ENCODE data around the gene HIBCH. TPM values are rescaled to one million over a fixed set of nuclear protein-coding genes. Genes with fewer than 3 reads are reported as not detected.
"Not testable (repeated sequence)": the region's sequence is repeated elsewhere in the genome, so short reads cannot be mapped to it uniquely, and the experiment has no call there.

The HIBCH gene
- polyA plus RNA-seq, 2 of the 4 experiments (the other 2 are of a cell fraction) = 21.8 to 26.9 TPM

GRCh38 chr2:190222745-190223144, 96.9 kb downstream of the HIBCH start:
- POLR2A ChIA-PET, H3K4me1 ChIP-seq: not testable (repeated sequence)
- WGBS (ENCODE audit: missing lambda C conversion rate) = 87% methylated on average over 2 of the region's 2 CpGs

GRCh38 chr2:190221429-190221828, 98.2 kb downstream of the HIBCH start:
- FAIRE-seq = no peak

More at GRCh38 chr2:190222745-190223144, 96.9 kb downstream of the HIBCH start:
- H3K4me2 ChIP-seq; H3K4me3 ChIP-seq; DNase-seq (ENCODE audit: low read depth in 1 of 2, low spot score in 1 of 2); ATAC-seq; H3K27ac ChIP-seq; CTCF ChIA-PET; H3K9me3 ChIP-seq; FAIRE-seq: not testable (repeated sequence)

More at GRCh38 chr2:190221429-190221828, 98.2 kb downstream of the HIBCH start:
- WGBS (ENCODE audit: missing lambda C conversion rate) = 88% methylated on average over 7 of the region's 7 CpGs
- no peak overlapping the region for H3K27ac ChIP-seq
- TF ChIP-seq HOXA7 (CRISPR knock-in tag; IDR thresholded peaks at IDR 0.05) (no peak), BCL3 (IDR thresholded peaks at IDR 0.05) (no peak), PHF8 (IDR thresholded peaks at IDR 0.05; ENCODE audit: borderline replicate concordance, low read depth) (no peak), ZNF302 (CRISPR knock-in tag; IDR thresholded peaks at IDR 0.05) (no peak), KDM5A (IDR thresholded peaks at IDR 0.05) (no peak), HOXB5 (CRISPR knock-in tag; IDR thresholded peaks at IDR 0.05) (no peak), CTCF (IDR thresholded peaks at IDR 0.05) (no peak), NFE2L2 (conservative IDR thresholded peaks at IDR 0.05; ENCODE audit: low read length) (no peak), CHD4 (IDR thresholded peaks at IDR 0.05; ENCODE audit: borderline replicate concordance) (no peak), NR3C1 (IDR thresholded peaks at IDR 0.05) (no peak), HES2 (IDR thresholded peaks at IDR 0.05) (no peak), KDM1A (IDR thresholded peaks at IDR 0.05; ENCODE audit: low read depth) (no peak), REST (IDR thresholded peaks at IDR 0.05) (no peak), FOXS1 (CRISPR knock-in tag; IDR thresholded peaks at IDR 0.05) (no peak), EP300 (IDR thresholded peaks at IDR 0.05) (no peak), TP53 (CRISPR knock-in tag; IDR thresholded peaks at IDR 0.05) (no peak), EHF (CRISPR knock-in tag; IDR thresholded peaks at IDR 0.05) (no peak), CEBPB (IDR thresholded peaks at IDR 0.05) (no peak)
- ChIA-PET POLR2A (no interaction called here), CTCF (no interaction called here)
- no peak overlapping the region for H3K4me3 ChIP-seq
- H3K4me1 ChIP-seq = no peaks in the 10 kb centered on the region
- no peak for ATAC-seq
- no peak overlapping the region for H3K4me2 ChIP-seq
- DNase-seq (ENCODE audit: low read depth in 1 of 2, low spot score in 1 of 2) = no peak
- no peaks in the 10 kb centered on the region for H3K9me3 ChIP-seq

Data from A549 (cell line).